Measurements from ENCODE around the gene ST3GAL3. TPM values are rescaled to one million over a fixed set of nuclear protein-coding genes. Genes with fewer than 3 reads are reported as not detected.

ST3GAL3 gene
- total and polyA plus RNA-seq, 10 of the 15 experiments (the other 5 are each of a cell fraction or from before 2014, with no cell fraction given): 1.2 to 19.3 (median 11.0) TPM

GRCh38 chr1:43879996-43880395 is 172.7 kb downstream of the ST3GAL3 start:
- intact Hi-C loops (cut with micrococcal nuclease; ENCODE audit: unreplicated experiment) (no loop called here), in situ Hi-C loops (cut with MboI) (no loop called here)
- RAD21 ChIA-PET (ENCODE audit: unreplicated experiment): no interaction called here
- no peak overlapping the region for H3K9ac ChIP-seq (ENCODE audit: control insufficient read depth, insufficient read depth, low read length)
- WGBS (ENCODE audit: insufficient coverage, insufficient replicate concordance, low lambda C conversion rate, missing lambda C conversion rate): 92% methylated on average over 2 of the region's 2 CpGs
- no peak for ATAC-seq
- SMC1A ChIA-PET (ENCODE audit: uncharacterized antibody, unreplicated experiment): interaction anchor here (0.9 kb wide), 1 partner anchor 25 kb away, joined by 3 read pairs; no protein-coding TSS in a partner anchor
- no peak overlapping the region for H3K4me2 ChIP-seq (ENCODE audit: control insufficient read depth, insufficient read depth)
- no peak for FAIRE-seq
- H3K36me3 ChIP-seq (ENCODE audit: control insufficient read depth in 2 of 2, insufficient read depth in 2 of 2, low read length in 1 of 2): no peaks in the 10 kb centered on the region; a peak in 1 of 4 replicates
- CTCF ChIA-PET: interaction anchor here (2.7 kb wide), 1 partner anchor 116 kb away, joined by 7 read pairs; no protein-coding TSS in a partner anchor
- H4K20me1 ChIP-seq (ENCODE audit: control insufficient read depth, insufficient read depth): no peaks in the 10 kb centered on the region
- DNase-seq (ENCODE audit: low read depth, low spot score): no peak
- no peak overlapping the region for H3K27ac ChIP-seq (ENCODE audit: control insufficient read depth, insufficient read depth)
- no peak overlapping the region for H3K4me3 ChIP-seq
- POLR2A ChIA-PET: no interaction called here
- no peak for TF ChIP-seq GABPA (IDR thresholded peaks at IDR 0.05; ENCODE audit: low read depth)
- TF ChIP-seq SMAD1 (IDR thresholded peaks at IDR 0.05; ENCODE audit: low read depth, partially characterized antibody): no peak
- TF ChIP-seq FOXK2 (IDR thresholded peaks at IDR 0.05): no peak
- no peak for TF ChIP-seq ZNF207 (IDR thresholded peaks at IDR 0.05; ENCODE audit: borderline replicate concordance)
- no peak for TF ChIP-seq CEBPB (IDR thresholded peaks at IDR 0.05; ENCODE audit: borderline replicate concordance in 1 of 2, low read depth in 2 of 2, low read length in 2 of 2)
- TF ChIP-seq YBX1 (IDR thresholded peaks at IDR 0.05): no peak
- no peak for TF ChIP-seq FOXM1 (IDR thresholded peaks at IDR 0.05; ENCODE audit: low read depth, low read length)
- TF ChIP-seq CREM (IDR thresholded peaks at IDR 0.05; ENCODE audit: low read depth): no peak
- TF ChIP-seq SIN3A (IDR thresholded peaks at IDR 0.05; ENCODE audit: low read depth, low read length): no peak
- no peak for TF ChIP-seq IRF3 (IDR thresholded peaks at IDR 0.05)
- no peak for TF ChIP-seq HDGF (IDR thresholded peaks at IDR 0.05)
- TF ChIP-seq ELK1 (IDR thresholded peaks at IDR 0.05; ENCODE audit: low read depth, low read length): no peak
- no peak for TF ChIP-seq IRF5 (IDR thresholded peaks at IDR 0.05; ENCODE audit: borderline replicate concordance)
- TF ChIP-seq NFYA (IDR thresholded peaks at IDR 0.05; ENCODE audit: borderline replicate concordance, low read depth, low read length): no peak
- TF ChIP-seq NFYB (IDR thresholded peaks at IDR 0.05; ENCODE audit: insufficient read depth, low read depth, low read length): no peak
- BruUV-seq (replicated peaks): no TSS peak
- no peaks in the 10 kb centered on the region for H3K9me3 ChIP-seq (replicated peaks; ENCODE audit: control insufficient read depth, insufficient read depth, low read length)
- no peak overlapping the region for H2AFZ ChIP-seq (ENCODE audit: control insufficient read depth, low read depth, low read length)
- no peaks in the 10 kb centered on the region for H3K79me2 ChIP-seq (ENCODE audit: control insufficient read depth, insufficient read depth, low read length)
- H3K4me1 ChIP-seq (ENCODE audit: control insufficient read depth, insufficient read depth, low read length): no peaks in the 10 kb centered on the region
- H3K27me3 ChIP-seq (replicated peaks in 1 of 2; ENCODE audit: control insufficient read depth in 2 of 2, insufficient read depth in 2 of 2, low read length in 1 of 2): no peaks in the 10 kb centered on the region

All from GM12878 (cell line).